Adrenal gland (tissue), 5 donors: Measurements from ENCODE around the gene FLYWCH1.

Source experiments
- CTCF ChIP-seq, 6 experiments: fragments of 450-650 bp in 4 of 6; fragments of 200-600 bp in 2 of 6; sonication (generic) in 1 of 6; IDR thresholded peaks; 1 replicate in 5 of 6; 2 replicates in 1 of 6; pipeline versions ENCODE4 v1.5.1 to v1.8.0; 2016 to 2021; ENCODE audit warnings: antibody characterized with exemption in 6 of 6, mild to moderate bottlenecking in 2 of 6, moderate library complexity in 1 of 6
- POLR2A ChIP-seq, 2 donors: fragments of 450-650 bp; IDR thresholded peaks; one replicate each; pipeline ENCODE4 v1.6.1; 2017; ENCODE audit warnings: antibody characterized with exemption in 2 of 2, mild to moderate bottlenecking in 2 of 2, moderate library complexity in 1 of 2
- donor health status: DM: no; HTN: no; CAD: no.

- no peak for TF ChIP-seq CTCF (IDR thresholded peaks at IDR 0.05)
- no peak for TF ChIP-seq POLR2A (IDR thresholded peaks at IDR 0.05)
Measured at GRCh38 chr16:2934450-2934849, 22.7 kb downstream of the FLYWCH1 start.
